ENCODE results near the gene RFWD3.

RFWD3 gene

GRCh38 chr16:74585846-74586443, 80.7 kb downstream of the RFWD3 start:
- TF ChIP-seq FOXP2 (optimal IDR thresholded peaks at IDR 0.05; ENCODE audit: borderline replicate concordance, extremely low read depth, extremely low read length, insufficient read depth) (no peak), TAF1 (IDR thresholded peaks at IDR 0.05; ENCODE audit: borderline replicate concordance, insufficient read depth, low read length) (no peak), SIN3A (IDR thresholded peaks at IDR 0.05; ENCODE audit: borderline replicate concordance, insufficient read depth, low read length) (no peak), REST (IDR thresholded peaks at IDR 0.05; ENCODE audit: insufficient read depth in 1 of 2, low read depth in 2 of 2, low read length in 2 of 2) (no peak), POLR2AphosphoS5 (IDR thresholded peaks at IDR 0.05; ENCODE audit: low read depth, low read length) (no peak)

- TF ChIP-seq POLR2AphosphoS5 (IDR thresholded peaks at IDR 0.05; ENCODE audit: low read depth, low read length) (no peak), TAF1 (IDR thresholded peaks at IDR 0.05; ENCODE audit: borderline replicate concordance, insufficient read depth, low read length) (no peak), REST (IDR thresholded peaks at IDR 0.05; ENCODE audit: insufficient read depth in 1 of 2, low read depth in 2 of 2, low read length in 2 of 2) (no peak), SIN3A (IDR thresholded peaks at IDR 0.05; ENCODE audit: borderline replicate concordance, insufficient read depth, low read length) (no peak), FOXP2 (optimal IDR thresholded peaks at IDR 0.05; ENCODE audit: borderline replicate concordance, extremely low read depth, extremely low read length, insufficient read depth) (no peak)
Observed at GRCh38 chr16:74583926-74584666, 82.6 kb downstream of the RFWD3 start.

- no peak for TF ChIP-seq TAF1 (IDR thresholded peaks at IDR 0.05; ENCODE audit: borderline replicate concordance, insufficient read depth, low read length)
- TF ChIP-seq REST (IDR thresholded peaks at IDR 0.05; ENCODE audit: insufficient read depth in 1 of 2, low read depth in 2 of 2, low read length in 2 of 2), result no peak
- no peak for TF ChIP-seq FOXP2 (optimal IDR thresholded peaks at IDR 0.05; ENCODE audit: borderline replicate concordance, extremely low read depth, extremely low read length, insufficient read depth)
- no peak for TF ChIP-seq POLR2AphosphoS5 (IDR thresholded peaks at IDR 0.05; ENCODE audit: low read depth, low read length)
- no peak for TF ChIP-seq SIN3A (IDR thresholded peaks at IDR 0.05; ENCODE audit: borderline replicate concordance, insufficient read depth, low read length)
Observed at GRCh38 chr16:74582970-74583369, 83.7 kb downstream of the RFWD3 start.

GRCh38 chr16:74580833-74581232, 85.8 kb downstream of the RFWD3 start:
- TF ChIP-seq TAF1 (IDR thresholded peaks at IDR 0.05; ENCODE audit: borderline replicate concordance, insufficient read depth, low read length) (no peak), REST (IDR thresholded peaks at IDR 0.05; ENCODE audit: insufficient read depth in 1 of 2, low read depth in 2 of 2, low read length in 2 of 2) (no peak), FOXP2 (optimal IDR thresholded peaks at IDR 0.05; ENCODE audit: borderline replicate concordance, extremely low read depth, extremely low read length, insufficient read depth) (no peak), SIN3A (IDR thresholded peaks at IDR 0.05; ENCODE audit: borderline replicate concordance, insufficient read depth, low read length) (no peak), POLR2AphosphoS5 (IDR thresholded peaks at IDR 0.05; ENCODE audit: low read depth, low read length) (no peak)

Measured in PFSK-1 (cell line).